HG02623 (cell line): ENCODE results near the gene PPP1CA.

Source experiments
- ATAC-seq: cut with Tn5 transposase; IDR thresholded peaks from one replicate; pipeline ENCODE4 v1.9.1; 2021; ENCODE audit warnings: moderate library complexity; ENCODE audit not compliant: unreplicated experiment

The PPP1CA gene

GRCh38 chr11:67370351-67371076 is 31.1 kb downstream of the PPP1CA start:
- ATAC-seq, result no peak

GRCh38 chr11:67369801-67370284 is 31.8 kb downstream of the PPP1CA start:
- ATAC-seq, result no peak

- no peak for ATAC-seq
Measured at GRCh38 chr11:67369275-67369674, 32.4 kb downstream of the PPP1CA start.

- ATAC-seq, result no peak
Measured at GRCh38 chr11:67368621-67369020, 33.0 kb downstream of the PPP1CA start.

- ATAC-seq, result no peak
Measured at GRCh38 chr11:67367761-67368227, 33.9 kb downstream of the PPP1CA start.

- ATAC-seq, result no peak
Measured at GRCh38 chr11:67366961-67367760, 34.5 kb downstream of the PPP1CA start.

GRCh38 chr11:67366546-67366945 is 35.1 kb downstream of the PPP1CA start:
- ATAC-seq, result no peak

- no peak for ATAC-seq
Measured at GRCh38 chr11:67365736-67366444, 35.8 kb downstream of the PPP1CA start.

- ATAC-seq, result no peak
Measured at GRCh38 chr11:67364783-67365722, 36.6 kb downstream of the PPP1CA start.

- no peak for ATAC-seq
Measured at GRCh38 chr11:67364169-67364568, 37.5 kb downstream of the PPP1CA start.

GRCh38 chr11:67357831-67358670 is 43.6 kb downstream of the PPP1CA start:
- no peak for ATAC-seq

GRCh38 chr11:67356864-67357561 is 44.6 kb downstream of the PPP1CA start:
- ATAC-seq, result no peak

GRCh38 chr11:67356387-67356863 is 45.2 kb downstream of the PPP1CA start:
- no peak for ATAC-seq

- no peak for ATAC-seq
Measured at GRCh38 chr11:67355794-67356386, 45.8 kb downstream of the PPP1CA start.

GRCh38 chr11:67355023-67355793 is 46.5 kb downstream of the PPP1CA start:
- ATAC-seq, result no peak

GRCh38 chr11:67354075-67355022 is 47.3 kb downstream of the PPP1CA start:
- no peak for ATAC-seq
